ENCODE measurements around the gene TPCN1.

DNA sequence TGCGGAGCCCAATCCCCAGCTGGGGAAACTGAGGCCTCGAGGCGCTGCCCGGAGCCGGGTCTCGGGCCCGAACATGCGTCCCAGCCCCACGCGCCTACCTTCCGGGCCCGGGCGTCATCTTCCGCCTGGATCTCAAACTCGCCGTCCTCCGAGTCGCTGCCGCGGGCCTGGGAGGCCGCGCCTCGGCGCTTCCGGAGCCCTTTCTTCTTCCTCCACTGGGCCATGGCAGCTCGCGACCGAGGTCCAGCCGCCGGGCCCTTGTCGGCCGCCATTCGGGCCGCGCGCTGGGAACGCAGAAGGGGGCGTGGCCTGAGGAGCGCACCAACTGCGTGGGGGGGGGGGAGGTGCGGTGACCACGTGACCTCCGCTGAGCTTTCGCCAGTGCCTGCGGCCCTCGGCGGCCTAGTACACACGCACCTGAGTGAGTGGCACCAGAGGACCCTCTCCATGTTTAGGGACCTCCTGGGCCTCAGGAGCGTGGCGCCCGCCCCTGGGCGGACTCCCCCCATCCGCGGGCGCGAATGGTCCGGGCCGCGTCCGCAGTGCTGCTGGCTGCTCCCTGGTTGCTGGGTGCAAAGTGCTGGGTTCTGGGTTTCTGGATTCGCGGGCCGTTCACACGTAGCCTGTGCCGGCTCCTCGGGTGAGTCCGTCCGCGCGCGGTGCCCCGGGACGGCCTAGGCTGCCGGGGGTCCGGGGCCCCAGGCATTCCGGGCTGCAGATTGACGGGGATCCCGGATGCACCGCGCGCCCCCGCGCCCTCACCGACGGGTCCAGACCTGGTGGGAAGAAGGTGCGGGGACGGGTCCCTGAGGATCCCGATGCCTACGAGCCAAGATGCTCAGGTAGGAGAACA lies 35.9 kb upstream of the TPCN1 start, which contains the start of the genes DDX54 and RITA1:
- TF ChIP-seq, protein P1, sequence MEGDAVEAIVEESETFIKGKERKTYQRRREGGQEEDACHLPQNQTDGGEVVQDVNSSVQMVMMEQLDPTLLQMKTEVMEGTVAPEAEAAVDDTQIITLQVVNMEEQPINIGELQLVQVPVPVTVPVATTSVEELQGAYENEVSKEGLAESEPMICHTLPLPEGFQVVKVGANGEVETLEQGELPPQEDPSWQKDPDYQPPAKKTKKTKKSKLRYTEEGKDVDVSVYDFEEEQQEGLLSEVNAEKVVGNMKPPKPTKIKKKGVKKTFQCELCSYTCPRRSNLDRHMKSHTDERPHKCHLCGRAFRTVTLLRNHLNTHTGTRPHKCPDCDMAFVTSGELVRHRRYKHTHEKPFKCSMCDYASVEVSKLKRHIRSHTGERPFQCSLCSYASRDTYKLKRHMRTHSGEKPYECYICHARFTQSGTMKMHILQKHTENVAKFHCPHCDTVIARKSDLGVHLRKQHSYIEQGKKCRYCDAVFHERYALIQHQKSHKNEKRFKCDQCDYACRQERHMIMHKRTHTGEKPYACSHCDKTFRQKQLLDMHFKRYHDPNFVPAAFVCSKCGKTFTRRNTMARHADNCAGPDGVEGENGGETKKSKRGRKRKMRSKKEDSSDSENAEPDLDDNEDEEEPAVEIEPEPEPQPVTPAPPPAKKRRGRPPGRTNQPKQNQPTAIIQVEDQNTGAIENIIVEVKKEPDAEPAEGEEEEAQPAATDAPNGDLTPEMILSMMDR (conservative IDR thresholded peaks at IDR 0.05; ENCODE audit: low read depth, low read length): no peak
- TF ChIP-seq EZH2 (IDR thresholded peaks at IDR 0.05; ENCODE audit: borderline replicate concordance, low read depth, low read length, poor library complexity, severe bottlenecking): no peak
